Measurements from ENCODE around the gene SIN3B. TPM values are rescaled to one million over a fixed set of nuclear protein-coding genes. Genes with fewer than 3 reads are reported as not detected.
A peak's percentile ranks its signal among the peaks of the same experiment; 100 is the strongest.

The SIN3B gene
- total RNA-seq, 6 experiments from 2014 or later, result 29.6 to 39.4 (median 35.2) TPM

GRCh38 chr19:16894080-16894479 lies 64.9 kb downstream of the SIN3B start:
- Mint-ChIP-seq H3K36me3 (ENCODE audit: low read depth) (no peaks in the 10 kb centered on the region; the same call in 1 of the 2 replicates), H3K4me1 (ENCODE audit: low read depth) (no peaks in the 10 kb centered on the region), H3K27me3 (ENCODE audit: insufficient read depth) (peaks cover 24% of the 10 kb centered on the region), H3K4me3 (no peak overlapping the region), H3K9me3 (no peaks in the 10 kb centered on the region), H3K27ac (no peak overlapping the region)
- no peak for DNase-seq
- no peak for TF ChIP-seq CTCF (IDR thresholded peaks at IDR 0.05)

- Mint-ChIP-seq H3K36me3 (ENCODE audit: low read depth) (no peaks in the 10 kb centered on the region; the same call in 1 of the 2 replicates), H3K4me3 (no peak overlapping the region), H3K9me3 (no peaks in the 10 kb centered on the region), H3K27ac (no peak overlapping the region), H3K27me3 (ENCODE audit: insufficient read depth) (peaks cover 26% of the 10 kb centered on the region), H3K4me1 (ENCODE audit: low read depth) (no peaks in the 10 kb centered on the region)
- no peak for TF ChIP-seq CTCF (IDR thresholded peaks at IDR 0.05)
- DNase-seq, result no peak
Observed at GRCh38 chr19:16895467-16896145, 66.4 kb downstream of the SIN3B start.

GRCh38 chr19:16896146-16897028 lies 67.2 kb downstream of the SIN3B start:
- no peak for DNase-seq
- H3K27ac Mint-ChIP-seq, result no peak overlapping the region
- no peak for TF ChIP-seq CTCF (IDR thresholded peaks at IDR 0.05)

DNA sequence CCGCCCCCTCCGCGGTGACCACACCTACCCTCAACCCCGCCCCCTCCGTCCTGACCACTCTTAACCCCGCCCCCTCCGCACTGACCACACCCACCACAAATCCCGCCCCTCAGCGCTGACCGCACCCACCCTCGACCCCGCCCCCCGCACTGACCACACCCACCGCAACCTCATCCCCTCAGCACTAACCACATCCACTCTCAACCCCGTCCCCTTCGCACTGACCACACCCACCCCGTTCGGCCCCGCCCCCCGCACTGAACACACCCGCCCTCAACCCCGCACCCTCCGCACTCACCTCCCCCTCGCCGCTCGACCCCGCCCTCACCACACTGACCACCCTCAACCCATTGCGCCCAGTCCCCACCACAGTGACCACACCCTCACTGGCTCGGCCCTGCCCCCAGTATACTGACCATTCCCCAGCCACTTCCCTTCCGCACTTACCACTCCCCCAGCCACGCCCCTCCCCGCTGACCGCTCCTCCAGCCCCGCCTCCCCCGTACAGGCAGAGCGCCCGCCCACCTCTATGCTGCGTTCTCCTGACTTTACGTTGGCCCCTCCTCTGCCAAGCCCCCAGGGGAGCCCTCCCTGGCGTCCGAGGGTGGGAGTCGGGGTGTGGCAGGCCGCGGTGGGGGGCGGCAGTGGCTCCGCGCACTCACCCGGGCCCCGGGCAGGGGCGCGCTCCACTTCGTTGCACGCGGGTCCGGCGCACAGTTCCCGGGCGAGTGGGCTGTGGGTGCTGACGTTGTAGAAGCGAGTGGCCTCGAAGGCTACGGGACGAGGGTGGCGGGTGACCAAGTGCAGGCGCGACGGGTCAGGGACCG lies 68.0 kb downstream of the SIN3B start:
- peak; percentile 80 for DNase-seq
- Mint-ChIP-seq H3K4me1 (ENCODE audit: low read depth) (no peaks in the 10 kb centered on the region), H3K36me3 (ENCODE audit: low read depth) (no peaks in the 10 kb centered on the region; the same call in 1 of the 2 replicates), H3K27me3 (ENCODE audit: insufficient read depth) (peaks cover 30% of the 10 kb centered on the region), H3K4me3 (peak overlapping the region; percentile 64), H3K27ac (no peak overlapping the region), H3K9me3 (no peaks in the 10 kb centered on the region)
- no peak for TF ChIP-seq CTCF (IDR thresholded peaks at IDR 0.05)

More at GRCh38 chr19:16896146-16897028, 67.2 kb downstream of the SIN3B start:
- Mint-ChIP-seq H3K9me3 (no peaks in the 10 kb centered on the region), H3K36me3 (ENCODE audit: low read depth) (no peaks in the 10 kb centered on the region; the same call in 1 of the 2 replicates), H3K4me3 (peak overlapping the region; percentile 63), H3K27me3 (ENCODE audit: insufficient read depth) (peaks cover 27% of the 10 kb centered on the region), H3K4me1 (ENCODE audit: low read depth) (no peaks in the 10 kb centered on the region)

DNA sequence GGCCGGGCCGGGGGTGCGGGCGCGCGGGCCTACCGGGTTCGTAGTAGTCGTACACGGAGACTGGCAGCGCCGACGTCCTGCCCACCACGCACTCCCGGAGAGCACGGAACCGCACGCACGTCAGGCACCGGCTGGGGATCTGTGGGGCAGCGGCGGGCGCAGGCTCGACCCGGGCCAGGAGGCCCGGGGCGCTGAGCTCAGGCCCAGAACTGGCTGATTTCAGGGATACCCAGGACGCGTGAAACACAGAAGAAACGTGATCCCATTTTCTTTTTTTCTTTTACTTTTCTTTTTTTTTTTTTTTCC lies 68.6 kb downstream of the SIN3B start:
- Mint-ChIP-seq H3K27me3 (ENCODE audit: insufficient read depth) (peaks cover 26% of the 10 kb centered on the region), H3K36me3 (ENCODE audit: low read depth) (no peaks in the 10 kb centered on the region; the same call in 1 of the 2 replicates), H3K4me1 (ENCODE audit: low read depth) (no peaks in the 10 kb centered on the region), H3K27ac (no peak overlapping the region), H3K4me3 (peak overlapping the region; percentile 53), H3K9me3 (no peaks in the 10 kb centered on the region)
- no peak for TF ChIP-seq CTCF (IDR thresholded peaks at IDR 0.05)
- no peak for DNase-seq

All from HFFc6 (cell line).